SK-N-MC (cell line): ENCODE data around the gene SMR3B.

Experiments used
- EZH2 ChIP-seq: fragments of 200-600 bp; sonication (generic); IDR thresholded peaks from one replicate; pipeline ENCODE4 v1.6.1; 2017; ENCODE audit warnings: antibody characterized with exemption
- FOXP2 ChIP-seq: optimal IDR thresholded peaks from 2 replicates; pipeline ENCODE3; 2011; ENCODE audit warnings: mild to moderate bottlenecking, moderate library complexity; ENCODE audit not compliant: insufficient read depth; ENCODE audit errors: extremely low read length, control extremely low read depth
- POLR2AphosphoS5 ChIP-seq: IDR thresholded peaks from 2 replicates; pipeline ENCODE4 v1.6.1; 2012; ENCODE audit warnings: mild to moderate bottlenecking, low read depth, low read length, borderline replicate concordance

GRCh38 chr4:70360460-70360859 lies 22.5 kb upstream of the SMR3B start, which contains the start of gene SMR3A:
- no peak for TF ChIP-seq POLR2AphosphoS5
- no peak for TF ChIP-seq EZH2
- TF ChIP-seq FOXP2 = no peak
